CD4-positive, alpha-beta T cell (primary cell): ENCODE measurements around the gene ZNF426. TPM values are rescaled to one million over a fixed set of nuclear protein-coding genes. Genes with fewer than 3 reads are reported as not detected.

ENCODE experiments used
- ATAC-seq: fragments of 200-7000 bp; cut with Tn5 transposase; one replicate; pipeline ENCODE4 v1.10.0; 2022; ENCODE audit warnings: mild to moderate bottlenecking; ENCODE audit not compliant: poor library complexity
- CTCF ChIA-PET: fragments of 350-600 bp; sonication (Branson Sonifier 250); formaldehyde crosslinking; loops from one replicate; lab custom pipeline; 2021; ENCODE audit warnings: antibody characterized with exemption, inconsistent platforms; lab: Charles Lee
- POLR2A ChIA-PET: fragments of 350-600 bp; sonication (Branson Sonifier 250); formaldehyde crosslinking; loops from one replicate; lab custom pipeline; 2021; ENCODE audit warnings: antibody characterized with exemption, inconsistent platforms; lab: Charles Lee
- DNase-seq, 14 experiments: peaks; one replicate each; pipeline ENCODE4 v3.0.0-alpha.2; 2013 to 2020; ENCODE audit warnings: mixed read lengths in 2 of 14
- H3K27ac ChIP-seq, 2 donors: one replicate each; pipeline versions ENCODE4 v1.5.1 to v1.7.0; 2013; ENCODE audit warnings: low read length in 2 of 2, low read depth in 1 of 2, mild to moderate bottlenecking in 1 of 2
- H3K27me3 ChIP-seq, 2 experiments: 1 replicate in 1 of 2; 2 replicates in 1 of 2; pipeline versions ENCODE4 v1.6.1 to v1.7.0; 2013; ENCODE audit warnings: low read length in 2 of 2, control low read depth in 1 of 2, mild to moderate bottlenecking in 1 of 2, moderate library complexity in 1 of 2; ENCODE audit not compliant: insufficient read depth in 2 of 2, control insufficient read depth in 1 of 2
- H3K36me3 ChIP-seq: one replicate; pipeline ENCODE4 v1.6.1; 2013; ENCODE audit warnings: low read length, control low read depth; ENCODE audit not compliant: insufficient read depth
- H3K4me1 ChIP-seq: one replicate; pipeline ENCODE4 v1.6.1; 2013; ENCODE audit warnings: low read length, control low read depth; ENCODE audit not compliant: insufficient read depth
- H3K4me3 ChIP-seq: one replicate; pipeline ENCODE4 v1.5.1; 2013; ENCODE audit warnings: mild to moderate bottlenecking, low read length, moderate library complexity
- H3K9me3 ChIP-seq, 2 experiments: 1 replicate in 1 of 2; 2 replicates in 1 of 2; pipeline versions ENCODE4 v1.6.1 to v1.7.0; 2013; ENCODE audit warnings: low read length in 2 of 2, mild to moderate bottlenecking in 2 of 2, control low read depth in 1 of 2, moderate library complexity in 1 of 2; ENCODE audit not compliant: control insufficient read depth in 1 of 2, insufficient read depth in 1 of 2
- H3K27ac Mint-ChIP-seq: one replicate; pipeline ENCODE4 v1.8.0; 2020; ENCODE audit warnings: mixed read lengths
- H3K27me3 Mint-ChIP-seq: one replicate; pipeline ENCODE4 v1.8.0; 2021; ENCODE audit warnings: mixed read lengths
- H3K36me3 Mint-ChIP-seq: one replicate; pipeline ENCODE4 v1.8.0; 2021; ENCODE audit warnings: low read depth, mixed read lengths
- H3K4me1 Mint-ChIP-seq: one replicate; pipeline ENCODE4 v1.8.0; 2021; ENCODE audit warnings: low read depth, mixed read lengths
- H3K4me3 Mint-ChIP-seq: one replicate; pipeline ENCODE4 v1.8.0; 2020; ENCODE audit warnings: mild to moderate bottlenecking, mixed read lengths
- H3K9me3 Mint-ChIP-seq: one replicate; pipeline ENCODE4 v1.8.0; 2020; ENCODE audit warnings: mixed read lengths
- intact Hi-C, 2 experiments: fragments of 100-400 bp; cut with DNase I in 1 of 2; cut with micrococcal nuclease in 1 of 2; formaldehyde crosslinking; loops; one replicate each; pipeline versions ENCODE4 v1.15.1 to v1.9.0; 2023 to 2025; cut with DNase I, micrococcal nuclease
- total RNA-seq, 174 experiments: library from RNA in 2 of 174; stranded (reverse) in 2 of 174; gene quantifications; one replicate each; pipeline ENCODE4 v1.2.3 and lab custom pipeline; 2021 to 2026
- TF ChIP-seq, protein P1 (sequence below): fragments of 200-600 bp; IDR thresholded peaks from one replicate; pipeline ENCODE4 v1.8.0; 2022; ENCODE audit warnings: antibody characterized with exemption, mild to moderate bottlenecking

The ZNF426 gene
- total RNA-seq, 2 experiments from 2014 or later: 14.9 to 15.3 TPM

DNA sequence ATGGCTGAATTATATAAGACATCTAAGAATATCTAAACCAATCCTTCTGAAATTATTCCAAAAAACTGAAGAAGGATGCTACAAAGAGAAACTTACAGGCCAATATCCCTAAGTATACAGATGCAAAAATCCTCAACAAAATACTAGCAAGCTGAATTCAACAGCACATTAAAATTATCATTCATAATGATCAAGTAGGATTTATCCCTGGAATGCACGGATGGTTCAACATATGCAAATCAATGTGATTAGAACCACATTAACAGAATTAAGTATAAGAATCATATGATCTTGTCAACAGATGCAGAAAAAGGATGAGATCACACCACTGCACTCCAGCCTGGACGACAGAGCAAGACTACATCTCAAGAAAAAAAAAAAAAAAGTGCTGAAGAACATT lies 53.3 kb downstream of the ZNF426 start:
- ChIA-PET CTCF (no interaction called here), POLR2A (no interaction called here)
- ATAC-seq: no peak
- H3K36me3 Mint-ChIP-seq: peaks cover 22% of the 10 kb centered on the region
- intact Hi-C loops: no loop called here
- H3K4me3 Mint-ChIP-seq: no peak overlapping the region
- Histone ChIP-seq H3K27me3 (no peaks in the 10 kb centered on the region), H3K4me1 (no peaks in the 10 kb centered on the region), H3K9me3 (peaks cover 38 to 44% of the 10 kb centered on the region in 2 experiments), H3K36me3 (no peaks in the 10 kb centered on the region), H3K4me3 (no peak overlapping the region), H3K27ac (no peak overlapping the region)
- H3K27me3 Mint-ChIP-seq: no peaks in the 10 kb centered on the region
- H3K9me3 Mint-ChIP-seq: peaks cover 17% of the 10 kb centered on the region
- DNase-seq: no peak
- no peaks in the 10 kb centered on the region for H3K4me1 Mint-ChIP-seq
- H3K27ac Mint-ChIP-seq: no peak overlapping the region
- TF ChIP-seq, protein P1, sequence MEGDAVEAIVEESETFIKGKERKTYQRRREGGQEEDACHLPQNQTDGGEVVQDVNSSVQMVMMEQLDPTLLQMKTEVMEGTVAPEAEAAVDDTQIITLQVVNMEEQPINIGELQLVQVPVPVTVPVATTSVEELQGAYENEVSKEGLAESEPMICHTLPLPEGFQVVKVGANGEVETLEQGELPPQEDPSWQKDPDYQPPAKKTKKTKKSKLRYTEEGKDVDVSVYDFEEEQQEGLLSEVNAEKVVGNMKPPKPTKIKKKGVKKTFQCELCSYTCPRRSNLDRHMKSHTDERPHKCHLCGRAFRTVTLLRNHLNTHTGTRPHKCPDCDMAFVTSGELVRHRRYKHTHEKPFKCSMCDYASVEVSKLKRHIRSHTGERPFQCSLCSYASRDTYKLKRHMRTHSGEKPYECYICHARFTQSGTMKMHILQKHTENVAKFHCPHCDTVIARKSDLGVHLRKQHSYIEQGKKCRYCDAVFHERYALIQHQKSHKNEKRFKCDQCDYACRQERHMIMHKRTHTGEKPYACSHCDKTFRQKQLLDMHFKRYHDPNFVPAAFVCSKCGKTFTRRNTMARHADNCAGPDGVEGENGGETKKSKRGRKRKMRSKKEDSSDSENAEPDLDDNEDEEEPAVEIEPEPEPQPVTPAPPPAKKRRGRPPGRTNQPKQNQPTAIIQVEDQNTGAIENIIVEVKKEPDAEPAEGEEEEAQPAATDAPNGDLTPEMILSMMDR: no peak

DNA sequence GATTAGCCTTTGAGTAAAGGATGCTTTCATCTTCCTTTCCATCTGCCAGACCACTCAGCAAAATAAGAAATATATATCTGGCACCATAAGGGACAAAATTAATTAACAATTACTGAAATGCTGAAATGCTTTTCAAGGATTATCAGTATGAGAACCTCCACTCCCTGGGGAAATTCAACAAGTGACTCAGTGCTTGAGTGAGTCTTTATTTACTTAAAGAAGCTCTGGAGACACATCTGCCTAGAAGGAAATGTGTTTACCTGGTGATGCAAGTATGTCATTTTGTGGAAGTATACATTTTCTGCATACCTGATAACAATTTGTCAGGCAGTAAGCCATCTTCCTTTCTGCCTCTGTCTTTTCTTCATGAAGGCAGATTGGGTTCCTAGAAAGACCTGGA lies 63.5 kb downstream of the ZNF426 start:
- TF ChIP-seq, protein P1: no peak
- H3K4me1 ChIP-seq: no peaks in the 10 kb centered on the region
- H3K9me3 ChIP-seq: peaks cover 16 to 44% of the 10 kb centered on the region in 2 experiments
- Mint-ChIP-seq H3K4me3 (no peak overlapping the region), H3K27me3 (peaks cover 4% of the 10 kb centered on the region), H3K27ac (no peak overlapping the region), H3K4me1 (no peaks in the 10 kb centered on the region), H3K9me3 (peaks cover 20% of the 10 kb centered on the region), H3K36me3 (peaks cover 32% of the 10 kb centered on the region)
- CTCF ChIA-PET: no interaction called here
- H3K27me3 ChIP-seq: no peaks in the 10 kb centered on the region
- H3K36me3 ChIP-seq: no peaks in the 10 kb centered on the region
- no peak overlapping the region for H3K27ac ChIP-seq
- intact Hi-C loops: no loop called here
- DNase-seq: no peak
- POLR2A ChIA-PET: no interaction called here
- ATAC-seq: no peak
- no peak overlapping the region for H3K4me3 ChIP-seq

Other genes with a start within 250 kb of the ZNF426 start
- gene ZNF699, start 228.8 kb downstream of the ZNF426 start, total RNA-seq: 10 to 100 TPM; 13.4 to 14.2 TPM
- gene ZNF559, start 214.5 kb downstream of the ZNF426 start, total RNA-seq: 1 to 10 TPM; 4.7 to 6.5 TPM
- 1 to 10 TPM in 1 of 2 experiments, not detected in 1; 1.6 TPM for gene ZNF177, start 175.6 kb downstream of the ZNF426 start, total RNA-seq
- gene ZNF266, start 103.1 kb downstream of the ZNF426 start, total RNA-seq: 10 to 100 TPM; 45.5 to 46.2 TPM
- gene ZNF560, start 40.0 kb downstream of the ZNF426 start, total RNA-seq: not detected
- 10 to 100 TPM; 42.0 to 42.1 TPM for gene ZNF121, start 45.9 kb upstream of the ZNF426 start, total RNA-seq
- 10 to 100 TPM; 45.1 to 46.2 TPM for gene ZNF561, start 82.6 kb upstream of the ZNF426 start, total RNA-seq
- gene ZNF562, start 136.5 kb upstream of the ZNF426 start, total RNA-seq: 10 to 100 TPM; 12.8 to 13.3 TPM
- 1 to 10 TPM; 7.9 to 8.5 TPM for gene ZNF846, start 230.1 kb upstream of the ZNF426 start, total RNA-seq